OCI-LY3 (cell line): ENCODE measurements around the gene NBEA.
A peak's percentile ranks its signal among the peaks of the same experiment; 100 is the strongest.

Experiments
- H2AFZ ChIP-seq: fragments of 200-600, 300-600 bp; shearing (Covaris generic); 2 replicates; pipeline ENCODE4 v1.6.0; 2014; ENCODE audit warnings: antibody characterized with exemption, low read depth, low read length
- H3K27ac ChIP-seq: fragments of 200-600, 300-600 bp; sonication (generic); 2 replicates; pipeline ENCODE4 v1.5.1; 2014; ENCODE audit warnings: mild to moderate bottlenecking, low read length, moderate library complexity, mixed read lengths
- H3K27me3 ChIP-seq: fragments of 200-600, 300-600 bp; sonication (generic); 2 replicates; pipeline ENCODE4 v1.6.1; 2014; ENCODE audit warnings: low read depth, low read length, mixed read lengths
- H3K36me3 ChIP-seq: fragments of 200-600, 300-600 bp; sonication (generic); replicated peaks from 2 replicates; pipeline ENCODE3; 2014; ENCODE audit warnings: low read depth, low read length, mixed read lengths
- H3K4me1 ChIP-seq: fragments of 300-600, 200-600 bp; sonication (generic); 2 replicates; pipeline ENCODE4 v1.6.1; 2014; ENCODE audit warnings: low read length, mixed read lengths
- H3K4me2 ChIP-seq: fragments of 200-600, 300-600 bp; sonication (generic); 2 replicates; pipeline ENCODE4 v1.6.1; 2014; ENCODE audit warnings: low read length, mixed read lengths
- H3K4me3 ChIP-seq: fragments of 300-600, 200-600 bp; sonication (generic); 2 replicates; pipeline ENCODE4 v1.5.1; 2014; ENCODE audit warnings: antibody characterized with exemption, mild to moderate bottlenecking, low read length, moderate library complexity
- H3K79me2 ChIP-seq: fragments of 300-600, 200-600 bp; shearing (Covaris generic); 2 replicates; pipeline ENCODE4 v1.6.1; 2014; ENCODE audit warnings: mild to moderate bottlenecking, low read length, mixed read lengths
- H3K9ac ChIP-seq: fragments of 300-600, 200-600 bp; shearing (Covaris generic); 2 replicates; pipeline ENCODE4 v1.6.0; 2014; ENCODE audit warnings: mild to moderate bottlenecking, low read length, moderate library complexity
- H3K9me3 ChIP-seq: fragments of 200-600, 300-600 bp; shearing (Covaris generic); 2 replicates; pipeline ENCODE4 v1.6.1; 2014; ENCODE audit warnings: low read length, mixed read lengths; ENCODE audit not compliant: insufficient read depth
- H4K20me1 ChIP-seq: fragments of 200-600, 300-600 bp; sonication (generic); 2 replicates; pipeline ENCODE4 v1.6.1; 2016; ENCODE audit warnings: low read length, mixed read lengths; ENCODE audit not compliant: insufficient read depth
- CTCF ChIP-seq: fragments of 200-600, 300-600 bp; sonication (generic); IDR thresholded peaks from 2 replicates; pipeline ENCODE4 v1.5.1; 2014; ENCODE audit warnings: antibody characterized with exemption, low read length, low read depth
- EZH2phosphoT487 ChIP-seq: fragments of 200-600 bp; shearing (Covaris generic); IDR thresholded peaks from 2 replicates; pipeline ENCODE4 v1.6.1; 2018; ENCODE audit warnings: antibody characterized with exemption, mixed run types, low read depth

Gene NBEA

GRCh38 chr13:35129500-35129899, 187.4 kb downstream of the NBEA start:
- no peaks in the 10 kb centered on the region for H3K79me2 ChIP-seq
- H3K27me3 ChIP-seq: no peaks in the 10 kb centered on the region
- H3K9ac ChIP-seq: no peak overlapping the region
- peak overlapping the region; percentile 16; the same call in 1 of the 2 replicates for H3K4me2 ChIP-seq
- H2AFZ ChIP-seq: no peak overlapping the region
- no peak overlapping the region for H3K27ac ChIP-seq
- no peaks in the 10 kb centered on the region for H4K20me1 ChIP-seq
- H3K4me3 ChIP-seq: no peak overlapping the region
- peaks cover 17% of the 10 kb centered on the region for H3K4me1 ChIP-seq
- TF ChIP-seq EZH2phosphoT487 (no peak), CTCF (no peak)
- no peaks in the 10 kb centered on the region for H3K9me3 ChIP-seq
- H3K36me3 ChIP-seq: no peaks in the 10 kb centered on the region

- H2AFZ ChIP-seq: no peak overlapping the region
- H3K4me3 ChIP-seq: no peak overlapping the region
- H3K9me3 ChIP-seq: no peaks in the 10 kb centered on the region
- TF ChIP-seq EZH2phosphoT487: no peak
- no peak for TF ChIP-seq CTCF
- no peaks in the 10 kb centered on the region for H3K36me3 ChIP-seq
- H3K79me2 ChIP-seq: no peaks in the 10 kb centered on the region
- no peaks in the 10 kb centered on the region for H3K27me3 ChIP-seq
- H3K27ac ChIP-seq: no peak overlapping the region
- peaks cover 23% of the 10 kb centered on the region for H3K4me1 ChIP-seq
- no peak overlapping the region for H3K4me2 ChIP-seq
- H3K9ac ChIP-seq: no peak overlapping the region
- H4K20me1 ChIP-seq: no peaks in the 10 kb centered on the region
These were observed 189.4 kb downstream of the NBEA start for GRCh38 chr13:35131471-35131870.

- no peak overlapping the region for H3K4me3 ChIP-seq
- peaks cover 17% of the 10 kb centered on the region for H3K4me1 ChIP-seq
- TF ChIP-seq EZH2phosphoT487: no peak
- no peak for TF ChIP-seq CTCF
- H3K79me2 ChIP-seq: no peaks in the 10 kb centered on the region
- no peaks in the 10 kb centered on the region for H3K27me3 ChIP-seq
- no peaks in the 10 kb centered on the region for H3K36me3 ChIP-seq
- H2AFZ ChIP-seq: no peak overlapping the region
- no peaks in the 10 kb centered on the region for H4K20me1 ChIP-seq
- H3K9me3 ChIP-seq: no peaks in the 10 kb centered on the region
- no peak overlapping the region for H3K9ac ChIP-seq
- peak overlapping the region; percentile 3; the same call in 1 of the 2 replicates for H3K4me2 ChIP-seq
- H3K27ac ChIP-seq: no peak overlapping the region
These were observed 194.5 kb downstream of the NBEA start for GRCh38 chr13:35136585-35136984.

GRCh38 chr13:35139591-35139990, 197.5 kb downstream of the NBEA start:
- H2AFZ ChIP-seq: no peak overlapping the region
- no peaks in the 10 kb centered on the region for H3K9me3 ChIP-seq
- H4K20me1 ChIP-seq: no peaks in the 10 kb centered on the region
- H3K79me2 ChIP-seq: no peaks in the 10 kb centered on the region
- no peak overlapping the region for H3K4me2 ChIP-seq
- H3K9ac ChIP-seq: no peak overlapping the region
- H3K27me3 ChIP-seq: no peaks in the 10 kb centered on the region
- H3K36me3 ChIP-seq: peaks cover 3% of the 10 kb centered on the region
- peaks cover 24% of the 10 kb centered on the region for H3K4me1 ChIP-seq
- TF ChIP-seq EZH2phosphoT487 (no peak), CTCF (no peak)
- no peak overlapping the region for H3K4me3 ChIP-seq
- no peak overlapping the region for H3K27ac ChIP-seq
